Measurements from ENCODE around the gene ZNF536. TPM values are rescaled to one million over a fixed set of nuclear protein-coding genes. Genes with fewer than 3 reads are reported as not detected.

ZNF536 gene
- total RNA-seq, 6 experiments from 2014 or later, result 0.25 TPM; not detected in 5

- 56% methylated on average over 5 of the region's 5 CpGs for WGBS (ENCODE audit: insufficient coverage, low coverage, low lambda C conversion rate, missing lambda C conversion rate)
- DNase-seq (no peak), ATAC-seq (no peak)
- Histone ChIP-seq H3K4me3 (no peak overlapping the region), H3K27ac (no peak overlapping the region), H3K9me3 (no peaks in the 10 kb centered on the region), H3K27me3 (no peaks in the 10 kb centered on the region), H3K4me1 (no peaks in the 10 kb centered on the region), H3K36me3 (no peaks in the 10 kb centered on the region)
- intact Hi-C loops (cut with DNase I), result no loop called here
- TF ChIP-seq CTCF (IDR thresholded peaks at IDR 0.05) (no peak), POLR2A (IDR thresholded peaks at IDR 0.05) (no peak)
Measured at GRCh38 chr19:30593356-30593755, 221.2 kb downstream of the ZNF536 start.

GRCh38 chr19:30593975-30594745 is 222.0 kb downstream of the ZNF536 start:
- no peak for TF ChIP-seq CTCF (IDR thresholded peaks at IDR 0.05)
- ATAC-seq (peak in 1 of 4 donors; percentile 33), DNase-seq (no peak)
- 51% methylated on average over 9 of the region's 11 CpGs for WGBS (ENCODE audit: insufficient coverage, low coverage, low lambda C conversion rate, missing lambda C conversion rate)
- Histone ChIP-seq H3K4me3 (no peak overlapping the region), H3K36me3 (no peaks in the 10 kb centered on the region), H3K27me3 (no peaks in the 10 kb centered on the region), H3K4me1 (no peaks in the 10 kb centered on the region), H3K27ac (no peak overlapping the region), H3K9me3 (no peaks in the 10 kb centered on the region)
- intact Hi-C loops (cut with DNase I), result no loop called here

GRCh38 chr19:30596268-30596667 is 224.1 kb downstream of the ZNF536 start:
- H3K36me3 ChIP-seq, result no peaks in the 10 kb centered on the region
- H3K27me3 ChIP-seq, result peaks cover 0 to 6% of the 10 kb centered on the region in 2 donors
- H3K27ac ChIP-seq, result no peak overlapping the region
- intact Hi-C loops (cut with DNase I), result no loop called here
- 45% methylated on average over 6 of the region's 6 CpGs for WGBS (ENCODE audit: insufficient coverage, low coverage, low lambda C conversion rate, missing lambda C conversion rate)
- TF ChIP-seq POLR2A (IDR thresholded peaks at IDR 0.05) (no peak), CTCF (IDR thresholded peaks at IDR 0.05) (no peak)
- DNase-seq (no peak), ATAC-seq (no peak)
- no peaks in the 10 kb centered on the region for H3K9me3 ChIP-seq
- no peaks in the 10 kb centered on the region for H3K4me1 ChIP-seq
- no peak overlapping the region for H3K4me3 ChIP-seq

- no peak overlapping the region for H3K27ac ChIP-seq
- 12% methylated on average over 8 of the region's 9 CpGs for WGBS (ENCODE audit: insufficient coverage, low coverage, low lambda C conversion rate, missing lambda C conversion rate)
Measured at GRCh38 chr19:30596813-30597399, 224.7 kb downstream of the ZNF536 start.

More at GRCh38 chr19:30596813-30597399, 224.7 kb downstream of the ZNF536 start:
- H3K27me3 ChIP-seq, result peaks cover 0 to 6% of the 10 kb centered on the region in 2 donors
- DNase-seq (no peak), ATAC-seq (no peak)
- H3K4me3 ChIP-seq, result no peak overlapping the region
- no peaks in the 10 kb centered on the region for H3K36me3 ChIP-seq
- intact Hi-C loops (cut with DNase I), result no loop called here
- no peaks in the 10 kb centered on the region for H3K4me1 ChIP-seq
- H3K9me3 ChIP-seq, result no peaks in the 10 kb centered on the region
- TF ChIP-seq POLR2A (IDR thresholded peaks at IDR 0.05) (no peak), CTCF (IDR thresholded peaks at IDR 0.05) (no peak)

Measured in right lobe of liver (tissue), 6 donors.